Superior temporal gyrus (tissue), 1 donor: ENCODE data around the gene TMX4.
A peak's percentile ranks its signal among the peaks of the same experiment; 100 is the strongest.

Experiments used
- DNase-seq: peaks from one replicate; pipeline ENCODE4 v3.0.0-alpha.2; 2016; ENCODE audit errors: extremely low spot score

TMX4 gene

GRCh38 chr20:8018958-8019245 lies 659 bp downstream of the TMX4 start:
- peak; percentile 81 for DNase-seq

- no peak for DNase-seq
Measured at GRCh38 chr20:8012724-8013123, 6.8 kb downstream of the TMX4 start.

- no peak for DNase-seq
Measured at GRCh38 chr20:8008733-8009132, 10.8 kb downstream of the TMX4 start.

GRCh38 chr20:8007490-8007889 lies 12.1 kb downstream of the TMX4 start:
- DNase-seq, result no peak

GRCh38 chr20:8005575-8006366 lies 13.8 kb downstream of the TMX4 start:
- no peak for DNase-seq

GRCh38 chr20:8005033-8005432 lies 14.5 kb downstream of the TMX4 start:
- no peak for DNase-seq

GRCh38 chr20:8002056-8002455 lies 17.5 kb downstream of the TMX4 start:
- no peak for DNase-seq

- no peak for DNase-seq
Measured at GRCh38 chr20:8000796-8001195, 18.8 kb downstream of the TMX4 start.

GRCh38 chr20:7996898-7997297 lies 22.7 kb downstream of the TMX4 start:
- no peak for DNase-seq

GRCh38 chr20:7994809-7995208 lies 24.8 kb downstream of the TMX4 start:
- DNase-seq, result no peak

- no peak for DNase-seq
Measured at GRCh38 chr20:7993703-7994102, 25.9 kb downstream of the TMX4 start.

GRCh38 chr20:7993238-7993637 lies 26.3 kb downstream of the TMX4 start:
- no peak for DNase-seq

- no peak for DNase-seq
Measured at GRCh38 chr20:7990385-7990784, 29.2 kb downstream of the TMX4 start.

GRCh38 chr20:7989379-7989778 lies 30.2 kb downstream of the TMX4 start:
- DNase-seq, result no peak

GRCh38 chr20:7985916-7986315 lies 33.6 kb downstream of the TMX4 start:
- no peak for DNase-seq

GRCh38 chr20:7984192-7984591 lies 35.4 kb downstream of the TMX4 start:
- DNase-seq, result no peak

GRCh38 chr20:7981374-7981773 lies 38.2 kb downstream of the TMX4 start:
- DNase-seq, result no peak

GRCh38 chr20:7980332-7981046 lies 39.1 kb downstream of the TMX4 start:
- DNase-seq, result peak; percentile 77

GRCh38 chr20:7977709-7978108 lies 41.9 kb downstream of the TMX4 start:
- DNase-seq, result no peak

GRCh38 chr20:7975851-7976414 lies 43.6 kb downstream of the TMX4 start:
- no peak for DNase-seq

GRCh38 chr20:7974785-7975435 lies 44.7 kb downstream of the TMX4 start:
- no peak for DNase-seq

- DNase-seq, result no peak
Measured at GRCh38 chr20:7971536-7972280, 47.9 kb downstream of the TMX4 start.
